CD4-positive, alpha-beta memory T cell (primary cell): ENCODE results near the gene STYXL1. TPM values are rescaled to one million over a fixed set of nuclear protein-coding genes. Genes with fewer than 3 reads are reported as not detected.

Experiments
- CTCF ChIA-PET: fragments of 350-600 bp; sonication (Branson Sonifier 250); formaldehyde crosslinking; loops from one replicate; lab custom pipeline; 2021; ENCODE audit warnings: inconsistent platforms; ENCODE audit not compliant: partially characterized antibody; lab: Charles Lee
- POLR2A ChIA-PET: fragments of 350-600 bp; sonication (Branson Sonifier 250); formaldehyde crosslinking; loops from one replicate; lab custom pipeline; 2021; ENCODE audit not compliant: partially characterized antibody; lab: Charles Lee
- DNase-seq, 5 donors: peaks; one replicate each; pipeline versions ENCODE4 v3.0.0 to v3.0.0-alpha.2; 2020 to 2022; ENCODE audit warnings: mixed read lengths in 1 of 5
- H3K27ac ChIP-seq: one replicate; pipeline ENCODE4 v1.7.0; 2013; ENCODE audit warnings: low read depth, low read length
- H3K27me3 ChIP-seq: 2 replicates; pipeline ENCODE4 v1.7.0; 2013; ENCODE audit warnings: mild to moderate bottlenecking, low read length, moderate library complexity; ENCODE audit not compliant: insufficient read depth
- H3K36me3 ChIP-seq: 2 replicates; pipeline ENCODE4 v1.7.0; 2013; ENCODE audit warnings: mild to moderate bottlenecking, low read length, moderate library complexity; ENCODE audit not compliant: insufficient read depth
- H3K4me1 ChIP-seq: 2 replicates; pipeline ENCODE4 v1.7.0; 2013; ENCODE audit warnings: mild to moderate bottlenecking, low read length, moderate library complexity; ENCODE audit not compliant: insufficient read depth
- H3K4me3 ChIP-seq, 2 donors: one replicate each; pipeline ENCODE4 v1.7.0; 2013; ENCODE audit warnings: low read length in 2 of 2, mild to moderate bottlenecking in 1 of 2
- H3K9me3 ChIP-seq, 2 donors: one replicate each; pipeline ENCODE4 v1.7.0; 2013; ENCODE audit warnings: low read length in 2 of 2, control low read depth in 1 of 2; ENCODE audit not compliant: control insufficient read depth in 1 of 2
- H3K27ac Mint-ChIP-seq, 7 donors: one replicate each; pipeline ENCODE4 v1.8.0; 2020 to 2021; ENCODE audit warnings: mixed read lengths in 7 of 7, mild to moderate bottlenecking in 6 of 7, inconsistent platforms in 3 of 7, moderate library complexity in 3 of 7
- H3K27me3 Mint-ChIP-seq, 2 donors: one replicate each; pipeline ENCODE4 v1.8.0; 2020 to 2021; ENCODE audit warnings: mixed read lengths in 2 of 2
- H3K36me3 Mint-ChIP-seq, 2 donors: one replicate each; pipeline ENCODE4 v1.8.0; 2020 to 2021; ENCODE audit warnings: mixed read lengths in 2 of 2, inconsistent platforms in 1 of 2, mild to moderate bottlenecking in 1 of 2
- H3K4me1 Mint-ChIP-seq, 4 donors: one replicate each; pipeline ENCODE4 v1.8.0; 2020 to 2021; ENCODE audit warnings: mixed read lengths in 4 of 4, mild to moderate bottlenecking in 1 of 4
- H3K4me3 Mint-ChIP-seq, 8 donors: one replicate each; pipeline ENCODE4 v1.8.0; 2020 to 2021; ENCODE audit warnings: mixed read lengths in 8 of 8, mild to moderate bottlenecking in 7 of 8, moderate library complexity in 6 of 8, inconsistent platforms in 3 of 8
- H3K9me3 Mint-ChIP-seq, 8 donors: one replicate each; pipeline ENCODE4 v1.8.0; 2020 to 2021; ENCODE audit warnings: mixed read lengths in 8 of 8, mild to moderate bottlenecking in 5 of 8, inconsistent platforms in 3 of 8, moderate library complexity in 1 of 8
- intact Hi-C: fragments of 100-400 bp; cut with micrococcal nuclease; formaldehyde crosslinking; loops from one replicate; pipeline ENCODE4 v1.15.1; 2023
- polyA plus RNA-seq, 2 donors: library from polyadenylated mRNA; unstranded; fragments of 300-500 nt; fragmentation: Illumina TruSeq; gene quantifications; one replicate each; pipeline ENCODE4 v1.2.3, GENCODE V29; 2021
- total RNA-seq, 2 experiments: library from RNA; stranded (reverse); gene quantifications; one replicate each; pipeline ENCODE4 v1.2.3, GENCODE V29; 2021

Gene STYXL1
- total and polyA plus RNA-seq, 4 experiments from 2014 or later: 18.9 to 71.0 (median 33.7) TPM

DNA sequence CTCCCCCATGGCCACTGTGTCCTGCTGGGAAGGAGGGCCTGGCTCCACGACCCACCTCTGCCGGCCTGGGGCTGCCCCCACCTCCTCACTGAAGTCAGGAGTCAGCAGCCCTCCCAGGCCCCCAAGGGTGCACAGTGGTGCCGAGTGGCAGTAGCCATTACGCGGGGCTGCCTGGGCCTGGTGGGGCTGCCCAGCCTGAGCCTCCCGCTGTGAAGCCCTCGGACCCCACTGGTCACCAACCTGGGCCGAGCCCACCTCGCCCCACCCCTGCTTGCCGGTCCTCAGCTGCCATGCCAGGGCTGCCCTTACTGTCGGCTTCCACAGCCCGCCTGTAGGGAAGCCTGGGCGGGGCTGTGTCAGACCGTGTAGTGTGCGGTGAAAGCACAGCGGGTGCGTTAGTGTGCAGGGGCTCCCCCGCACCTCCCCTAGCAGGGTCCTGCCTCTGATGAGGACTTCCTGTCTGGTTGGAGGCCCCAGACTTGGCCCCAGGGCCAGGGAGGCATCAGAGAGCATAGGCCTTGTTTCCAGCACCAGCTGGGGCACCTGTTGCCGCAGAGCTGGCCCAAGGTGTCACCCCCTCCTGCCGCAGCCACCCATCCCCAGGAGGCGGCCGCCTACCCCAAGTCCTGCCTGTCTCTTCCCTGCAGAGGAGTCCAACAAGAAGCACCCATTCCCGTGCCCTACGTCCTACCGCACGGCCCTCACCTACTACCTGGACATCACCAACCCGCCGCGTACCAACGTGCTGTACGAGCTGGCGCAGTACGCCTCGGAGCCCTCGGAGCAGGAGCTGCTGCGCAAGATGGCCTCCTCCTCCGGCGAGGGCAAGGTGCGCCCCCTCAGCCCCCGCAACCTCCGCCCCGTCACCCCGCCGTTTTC is 63.4 kb downstream of the STYXL1 start:
- H3K9me3 ChIP-seq: no peaks in the 10 kb centered on the region
- H3K4me3 ChIP-seq: no peak overlapping the region
- H3K27me3 ChIP-seq: no peaks in the 10 kb centered on the region
- no peaks in the 10 kb centered on the region for H3K27me3 Mint-ChIP-seq
- no peaks in the 10 kb centered on the region for H3K9me3 Mint-ChIP-seq
- no peak for DNase-seq
- H3K4me1 Mint-ChIP-seq: no peaks in the 10 kb centered on the region
- H3K27ac Mint-ChIP-seq: no peak overlapping the region
- H3K4me1 ChIP-seq: no peaks in the 10 kb centered on the region
- peaks cover 11% of the 10 kb centered on the region for H3K36me3 ChIP-seq
- H3K27ac ChIP-seq: no peak overlapping the region
- peaks cover 3 to 34% of the 10 kb centered on the region in 2 donors for H3K36me3 Mint-ChIP-seq
- intact Hi-C loops: no loop called here
- H3K4me3 Mint-ChIP-seq: no peak overlapping the region
- ChIA-PET POLR2A (interaction anchor here (0.7 kb wide), 1 partner anchor 10 kb away, joined by 3 read pairs; the partner anchor contains the start of gene TMEM120A), CTCF (no interaction called here)

DNA sequence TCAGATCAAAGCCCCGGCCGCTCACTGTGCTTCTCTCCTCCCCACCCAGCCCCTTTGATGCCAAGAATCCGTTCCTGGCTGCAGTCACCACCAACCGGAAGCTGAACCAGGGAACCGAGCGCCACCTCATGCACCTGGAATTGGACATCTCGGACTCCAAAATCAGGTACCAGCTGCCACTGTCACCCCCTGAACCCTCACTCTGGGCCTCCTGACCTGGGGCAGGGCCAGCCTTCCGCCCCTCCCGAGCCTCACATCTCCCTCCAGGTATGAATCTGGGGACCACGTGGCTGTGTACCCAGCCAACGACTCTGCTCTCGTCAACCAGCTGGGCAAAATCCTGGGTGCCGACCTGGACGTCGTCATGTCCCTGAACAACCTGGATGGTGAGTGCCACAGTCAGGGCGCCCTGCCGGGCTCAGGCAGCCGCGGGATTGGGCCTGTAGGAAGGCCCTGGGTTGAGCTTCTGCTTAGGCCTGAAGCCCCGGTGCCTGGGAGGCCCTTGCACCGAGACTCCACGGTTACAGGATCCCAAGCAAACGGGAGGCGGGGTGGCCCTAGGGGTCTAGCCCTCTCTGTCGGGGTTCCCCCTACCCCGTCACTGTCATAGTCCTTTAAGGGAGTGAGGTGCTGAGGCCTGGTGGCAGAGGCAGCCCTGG is 64.2 kb downstream of the STYXL1 start:
- no peaks in the 10 kb centered on the region for H3K9me3 ChIP-seq
- H3K9me3 Mint-ChIP-seq: no peaks in the 10 kb centered on the region
- intact Hi-C loops: no loop called here
- no peaks in the 10 kb centered on the region for H3K27me3 Mint-ChIP-seq
- H3K4me3 Mint-ChIP-seq: no peak overlapping the region
- no peaks in the 10 kb centered on the region for H3K4me1 Mint-ChIP-seq
- DNase-seq: no peak
- peaks cover 3 to 34% of the 10 kb centered on the region in 2 donors for H3K36me3 Mint-ChIP-seq
- ChIA-PET POLR2A (no interaction called here), CTCF (no interaction called here)
- no peaks in the 10 kb centered on the region for H3K4me1 ChIP-seq
- H3K27me3 ChIP-seq: no peaks in the 10 kb centered on the region
- peaks cover 11% of the 10 kb centered on the region for H3K36me3 ChIP-seq
- no peak overlapping the region for H3K4me3 ChIP-seq
- H3K27ac ChIP-seq: no peak overlapping the region
- no peak overlapping the region for H3K27ac Mint-ChIP-seq

- H3K27ac Mint-ChIP-seq: no peak overlapping the region
- no peaks in the 10 kb centered on the region for H3K4me1 ChIP-seq
- H3K4me1 Mint-ChIP-seq: no peaks in the 10 kb centered on the region
- no peak overlapping the region for H3K4me3 Mint-ChIP-seq
- no peaks in the 10 kb centered on the region for H3K27me3 ChIP-seq
- no peak overlapping the region for H3K27ac ChIP-seq
- no peaks in the 10 kb centered on the region for H3K9me3 Mint-ChIP-seq
- no peaks in the 10 kb centered on the region for H3K27me3 Mint-ChIP-seq
- no peak for DNase-seq
- H3K36me3 ChIP-seq: peaks cover 11% of the 10 kb centered on the region
- peaks cover 3 to 34% of the 10 kb centered on the region in 2 donors for H3K36me3 Mint-ChIP-seq
- ChIA-PET CTCF (no interaction called here), POLR2A (interaction anchor here (0.9 kb wide), 1 partner anchor 66 kb away, joined by 3 read pairs; no protein-coding TSS in a partner anchor)
- intact Hi-C loops: no loop called here
- no peak overlapping the region for H3K4me3 ChIP-seq
- no peaks in the 10 kb centered on the region for H3K9me3 ChIP-seq
These were observed 65.3 kb downstream of the STYXL1 start for GRCh38 chr7:75982306-75983064.

DNA sequence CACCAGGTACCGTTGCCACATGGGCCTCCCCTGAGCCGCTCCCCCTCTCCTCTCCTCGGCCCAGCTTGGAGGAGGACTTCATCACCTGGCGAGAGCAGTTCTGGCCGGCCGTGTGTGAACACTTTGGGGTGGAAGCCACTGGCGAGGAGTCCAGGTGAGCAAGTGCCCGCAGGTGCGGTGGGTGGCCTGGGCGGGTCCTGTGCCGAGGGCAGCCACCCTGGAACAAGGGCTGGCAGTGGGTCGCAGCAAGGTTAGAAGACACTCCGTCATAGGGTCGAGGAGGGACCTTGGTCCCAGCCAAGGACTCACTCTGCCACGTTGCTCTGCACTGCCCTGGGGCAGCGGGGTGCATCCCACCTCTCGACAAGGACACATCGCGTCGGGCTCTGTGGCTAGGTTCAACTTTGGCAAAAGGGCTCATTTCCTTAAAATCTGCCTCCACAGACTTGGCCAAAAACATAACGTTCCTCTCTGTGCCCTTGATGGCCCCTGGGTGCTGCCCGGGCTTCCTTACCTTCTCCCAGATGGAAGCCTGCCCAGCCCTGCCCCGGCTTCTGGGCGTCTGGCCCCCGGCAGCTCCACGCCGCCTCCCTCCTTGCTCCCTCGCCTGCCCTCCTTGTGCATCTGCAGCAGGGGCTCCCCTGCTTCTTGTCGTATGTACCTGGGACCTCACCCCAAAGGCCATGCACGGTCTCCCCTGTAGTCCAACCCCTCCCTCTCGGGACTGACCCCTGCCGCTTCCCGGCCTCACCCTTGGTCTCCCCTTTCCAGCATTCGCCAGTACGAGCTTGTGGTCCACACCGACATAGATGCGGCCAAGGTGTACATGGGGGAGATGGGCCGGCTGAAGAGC is 66.1 kb downstream of the STYXL1 start:
- Histone ChIP-seq H3K4me3 (no peak overlapping the region), H3K9me3 (no peaks in the 10 kb centered on the region), H3K27me3 (no peaks in the 10 kb centered on the region), H3K4me1 (no peaks in the 10 kb centered on the region), H3K27ac (no peak overlapping the region), H3K36me3 (peaks cover 6% of the 10 kb centered on the region)
- Mint-ChIP-seq H3K4me1 (no peaks in the 10 kb centered on the region), H3K27me3 (no peaks in the 10 kb centered on the region), H3K36me3 (peaks cover 0 to 26% of the 10 kb centered on the region in 2 donors), H3K27ac (no peak overlapping the region), H3K4me3 (no peak overlapping the region), H3K9me3 (no peaks in the 10 kb centered on the region)
- ChIA-PET POLR2A (no interaction called here), CTCF (no interaction called here)
- no peak for DNase-seq
- intact Hi-C loops: no loop called here

GRCh38 chr7:75981203-75981452 is 66.7 kb downstream of the STYXL1 start:
- ChIA-PET POLR2A (no interaction called here), CTCF (no interaction called here)
- peaks cover 3% of the 10 kb centered on the region for H3K36me3 ChIP-seq
- H3K27me3 ChIP-seq: no peaks in the 10 kb centered on the region
- no peaks in the 10 kb centered on the region for H3K4me1 ChIP-seq
- intact Hi-C loops: no loop called here
- peaks cover 0 to 25% of the 10 kb centered on the region in 2 donors for H3K36me3 Mint-ChIP-seq
- DNase-seq: no peak
- no peak overlapping the region for H3K27ac ChIP-seq
- H3K9me3 Mint-ChIP-seq: no peaks in the 10 kb centered on the region
- H3K27me3 Mint-ChIP-seq: no peaks in the 10 kb centered on the region
- H3K4me1 Mint-ChIP-seq: no peaks in the 10 kb centered on the region
- no peak overlapping the region for H3K27ac Mint-ChIP-seq
- no peaks in the 10 kb centered on the region for H3K9me3 ChIP-seq
- H3K4me3 Mint-ChIP-seq: no peak overlapping the region
- H3K4me3 ChIP-seq: no peak overlapping the region

DNA sequence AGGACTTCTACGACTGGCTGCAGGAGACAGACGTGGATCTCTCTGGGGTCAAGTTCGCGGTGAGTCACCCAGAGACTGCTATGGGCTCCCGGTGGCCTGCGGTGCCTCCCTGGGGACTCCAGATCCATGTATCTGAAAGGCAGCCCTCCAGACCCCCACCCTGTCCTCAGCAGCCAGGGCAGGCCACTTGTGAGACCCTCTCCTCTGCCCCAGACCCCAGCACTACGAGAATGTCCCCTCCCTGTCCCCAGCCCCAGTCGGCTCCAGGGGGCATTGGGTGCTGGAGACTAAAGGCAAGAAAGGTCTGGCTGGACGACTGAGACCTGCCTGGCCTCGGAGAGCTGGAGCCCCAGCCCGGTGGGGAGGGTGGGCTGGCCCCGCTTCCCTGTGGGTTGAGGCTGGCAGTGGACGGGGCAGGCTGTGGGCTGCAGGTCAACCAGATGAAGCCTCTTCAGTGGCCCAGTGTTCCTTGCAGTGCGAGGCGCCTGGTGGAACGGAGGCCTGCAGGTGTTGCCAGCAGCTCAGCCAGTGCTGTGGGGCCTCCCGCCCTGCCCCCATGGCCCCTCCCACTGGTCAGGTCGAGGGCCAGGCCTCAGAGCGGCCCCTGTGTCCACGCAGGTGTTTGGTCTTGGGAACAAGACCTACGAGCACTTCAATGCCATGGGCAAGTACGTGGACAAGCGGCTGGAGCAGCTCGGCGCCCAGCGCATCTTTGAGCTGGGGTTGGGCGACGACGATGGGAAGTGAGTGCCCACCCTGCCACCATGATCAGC is 67.2 kb downstream of the STYXL1 start:
- intact Hi-C loops: no loop called here
- H3K4me1 Mint-ChIP-seq: no peaks in the 10 kb centered on the region
- Histone ChIP-seq H3K27ac (no peak overlapping the region), H3K36me3 (peaks cover 3% of the 10 kb centered on the region), H3K27me3 (no peaks in the 10 kb centered on the region), H3K4me1 (no peaks in the 10 kb centered on the region), H3K4me3 (no peak overlapping the region), H3K9me3 (no peaks in the 10 kb centered on the region)
- H3K27me3 Mint-ChIP-seq: no peaks in the 10 kb centered on the region
- ChIA-PET POLR2A (no interaction called here), CTCF (no interaction called here)
- no peak overlapping the region for H3K4me3 Mint-ChIP-seq
- no peak for DNase-seq
- H3K36me3 Mint-ChIP-seq: peaks cover 0 to 24% of the 10 kb centered on the region in 2 donors
- peak overlapping the region in 1 of 7 donors; percentile 66 for H3K27ac Mint-ChIP-seq
- H3K9me3 Mint-ChIP-seq: no peaks in the 10 kb centered on the region
